GM12892 (cell line): Measurements from ENCODE around the gene FOXD4L3. TPM values are rescaled to one million over a fixed set of nuclear protein-coding genes. Genes with fewer than 3 reads are reported as not detected.
"Not testable (repeated sequence)": the region's sequence is repeated elsewhere in the genome, so short reads cannot be mapped to it uniquely, and the experiment has no call there.

Experiments
- DNase-seq: peaks from one replicate; pipeline ENCODE4 v3.0.0; 2011; ENCODE audit not compliant: insufficient read length
- FAIRE-seq: peaks from 2 replicates; lab custom pipeline; 2011; peaks lifted over from hg19 to GRCh38; lab: Jason Lieb, UNC
- polyA plus RNA-seq: library from polyadenylated mRNA; unstranded; fragments of >200 nt; gene quantifications from one replicate; pipeline ENCODE4 v1.2.1, GENCODE V29; 2012; ENCODE audit warnings: missing spikeins, inconsistent platforms; ENCODE audit not compliant: missing spikeins

Gene FOXD4L3
- not detected for polyA plus RNA-seq

GRCh38 chr9:68302567-68302966, at the start of gene FOXD4L3:
Gene FOXD4L3 (plus strand): TSS chr9:68302867. CDS start chr9:68302952, 85 bp downstream.
- not testable (repeated sequence) for FAIRE-seq, DNase-seq

GRCh38 chr9:68281041-68281440, 21.6 kb upstream of the FOXD4L3 start:
- not testable (repeated sequence) for FAIRE-seq, DNase-seq

- not testable (repeated sequence) for FAIRE-seq, DNase-seq
Measured at GRCh38 chr9:68303771-68304170, 1.1 kb downstream of the FOXD4L3 start.

GRCh38 chr9:68304212-68304611, 1.5 kb downstream of the FOXD4L3 start:
- not testable (repeated sequence) for DNase-seq, FAIRE-seq

GRCh38 chr9:68304777-68305176, 2.1 kb downstream of the FOXD4L3 start:
- FAIRE-seq, DNase-seq: not testable (repeated sequence)

- DNase-seq, FAIRE-seq: not testable (repeated sequence)
Measured at GRCh38 chr9:68305680-68306285, 3.1 kb downstream of the FOXD4L3 start.

GRCh38 chr9:68306391-68306964, 3.8 kb downstream of the FOXD4L3 start:
- not testable (repeated sequence) for DNase-seq, FAIRE-seq

- DNase-seq, FAIRE-seq: not testable (repeated sequence)
Measured at GRCh38 chr9:68307127-68307526, 4.5 kb downstream of the FOXD4L3 start.

GRCh38 chr9:68307654-68308053, 5.0 kb downstream of the FOXD4L3 start:
- not testable (repeated sequence) for DNase-seq, FAIRE-seq

- FAIRE-seq, DNase-seq: not testable (repeated sequence)
Measured at GRCh38 chr9:68311208-68311607, 8.5 kb downstream of the FOXD4L3 start.

GRCh38 chr9:68318209-68318608, 15.5 kb downstream of the FOXD4L3 start:
- not testable (repeated sequence) for FAIRE-seq, DNase-seq

GRCh38 chr9:68323749-68324148, 21.1 kb downstream of the FOXD4L3 start:
- DNase-seq, FAIRE-seq: not testable (repeated sequence)

GRCh38 chr9:68324518-68324917, 21.9 kb downstream of the FOXD4L3 start:
- FAIRE-seq, DNase-seq: not testable (repeated sequence)

- DNase-seq, FAIRE-seq: not testable (repeated sequence)
Measured at GRCh38 chr9:68329106-68329505, 26.4 kb downstream of the FOXD4L3 start.

GRCh38 chr9:68330531-68331173, 28.0 kb downstream of the FOXD4L3 start:
- FAIRE-seq, DNase-seq: not testable (repeated sequence)

- DNase-seq, FAIRE-seq: not testable (repeated sequence)
Measured at GRCh38 chr9:68332122-68332521, 29.5 kb downstream of the FOXD4L3 start.

GRCh38 chr9:68335935-68336334, 33.3 kb downstream of the FOXD4L3 start:
- not testable (repeated sequence) for DNase-seq, FAIRE-seq

GRCh38 chr9:68336639-68337339, 34.1 kb downstream of the FOXD4L3 start:
- FAIRE-seq, DNase-seq: not testable (repeated sequence)

GRCh38 chr9:68338000-68338399, 35.3 kb downstream of the FOXD4L3 start:
- not testable (repeated sequence) for DNase-seq, FAIRE-seq
